Endothelial cell of umbilical vein (primary cell): ENCODE data around the gene ABHD18. TPM values are rescaled to one million over a fixed set of nuclear protein-coding genes. Genes with fewer than 3 reads are reported as not detected.
"Not testable (repeated sequence)": the region's sequence is repeated elsewhere in the genome, so short reads cannot be mapped to it uniquely, and the experiment has no call there.

Experiments used
- BruUV-seq: library from RNA; stranded (reverse); fragments of 400-500 nt; replicated peaks from 2 replicates; lab custom pipeline; 2021; lab: Mats Ljungman, UMichigan
- CTCF ChIA-PET: fragments of 300-600, 350-600 bp; sonication (Branson Sonifier 250); formaldehyde crosslinking; loops from one replicate; lab custom pipeline; 2021; ENCODE audit warnings: antibody characterized with exemption, inconsistent platforms; lab: Charles Lee
- POLR2A ChIA-PET: fragments of 300-600, 350-600 bp; sonication (Branson Sonifier 250); formaldehyde crosslinking; loops from one replicate; lab custom pipeline; 2021; ENCODE audit warnings: antibody characterized with exemption, inconsistent platforms; lab: Charles Lee
- DNase-seq: peaks from one replicate; pipeline ENCODE4 v3.0.0-alpha.2; 2011; ENCODE audit warnings: low read depth, low spot score
- FAIRE-seq: peaks from 2 replicates; lab custom pipeline; 2011; peaks lifted over from hg19 to GRCh38; lab: Jason Lieb, UNC
- H2AFZ ChIP-seq: 2 replicates; pipeline ENCODE4 v1.6.0; 2012; ENCODE audit warnings: low read depth, low read length, control low read depth, inconsistent platforms
- H3K27ac ChIP-seq: 2 replicates; pipeline ENCODE4 v1.5.1; 2011; ENCODE audit warnings: low read depth, mild to moderate bottlenecking, control low read depth, low read length, moderate library complexity; ENCODE audit not compliant: insufficient read depth
- H3K27me3 ChIP-seq, 2 experiments: 2 replicates each; pipeline versions ENCODE4 v1.6.0 to v1.6.1; 2011; ENCODE audit warnings: low read length in 2 of 2, mixed read lengths in 1 of 2; ENCODE audit not compliant: control insufficient read depth in 2 of 2, insufficient read depth in 2 of 2
- H3K36me3 ChIP-seq, 2 experiments: 2 replicates in 1 of 2; 3 replicates in 1 of 2; pipeline ENCODE4 v1.5.1; 2011; ENCODE audit warnings: low read length in 2 of 2, mild to moderate bottlenecking in 1 of 2, moderate library complexity in 1 of 2; ENCODE audit not compliant: control insufficient read depth in 2 of 2, insufficient read depth in 2 of 2; ENCODE audit errors: extremely low read depth in 1 of 2
- H3K4me1 ChIP-seq: 3 replicates; pipeline ENCODE4 v1.5.1; 2011; ENCODE audit warnings: mild to moderate bottlenecking, low read length; ENCODE audit not compliant: control insufficient read depth, insufficient read depth; ENCODE audit errors: extremely low read depth
- H3K4me2 ChIP-seq: 2 replicates; pipeline ENCODE4 v1.6.1; 2011; ENCODE audit warnings: low read length, control low read depth, mixed read lengths; ENCODE audit not compliant: insufficient read depth
- H3K4me3 ChIP-seq, 3 experiments: fragments of 200-600 bp in 1 of 3; sonication (generic), shearing (Covaris generic) in 1 of 3; replicated peaks in 1 of 3; 2 replicates each; pipeline ENCODE4 v1.5.1; 2011 to 2016; ENCODE audit warnings: control low read depth in 3 of 3, low read length in 3 of 3, mild to moderate bottlenecking in 2 of 3, inconsistent platforms in 1 of 3, low read depth in 1 of 3, moderate library complexity in 1 of 3; ENCODE audit not compliant: insufficient read depth in 1 of 3
- H3K79me2 ChIP-seq: 2 replicates; pipeline ENCODE4 v1.6.0; 2012; ENCODE audit warnings: low read length, inconsistent platforms; ENCODE audit not compliant: control insufficient read depth, insufficient read depth
- H3K9ac ChIP-seq: replicated peaks from 2 replicates; pipeline ENCODE3; 2011; ENCODE audit warnings: low read length, control low read depth; ENCODE audit not compliant: insufficient read depth; ENCODE audit errors: extremely low read depth
- H3K9me1 ChIP-seq: replicated peaks from 3 replicates; pipeline ENCODE4 v1.6.0; 2011; ENCODE audit warnings: mild to moderate bottlenecking, low read length; ENCODE audit not compliant: control insufficient read depth, insufficient read depth; ENCODE audit errors: extremely low read depth
- H3K9me3 ChIP-seq: replicated peaks from 2 replicates; pipeline ENCODE4 v1.5.1; 2012; ENCODE audit warnings: low read length, inconsistent platforms; ENCODE audit not compliant: control insufficient read depth, insufficient read depth
- H4K20me1 ChIP-seq: replicated peaks from 2 replicates; pipeline ENCODE3; 2011; ENCODE audit warnings: mild to moderate bottlenecking, low read length; ENCODE audit not compliant: control insufficient read depth, insufficient read depth; ENCODE audit errors: extremely low read depth
- CTCF ChIP-seq, 2 donors: IDR thresholded peaks; 1 replicate in 1 of 2; 2 replicates in 1 of 2; pipeline ENCODE4 v1.5.1; 2011; ENCODE audit warnings: low read length in 2 of 2, mild to moderate bottlenecking in 2 of 2, moderate library complexity in 2 of 2, control low read depth in 1 of 2, inconsistent platforms in 1 of 2, low read depth in 1 of 2; ENCODE audit not compliant: insufficient read depth in 1 of 2; ENCODE audit errors: extremely low read depth in 1 of 2
- EZH2 ChIP-seq: IDR thresholded peaks from 2 replicates; pipeline ENCODE4 v1.6.1; 2012; ENCODE audit warnings: borderline replicate concordance, low read depth, mild to moderate bottlenecking, moderate library complexity, low read length, inconsistent platforms; ENCODE audit not compliant: severe bottlenecking
- FOS ChIP-seq: IDR thresholded peaks from 2 replicates; pipeline ENCODE4 v1.6.1; 2011; ENCODE audit warnings: mild to moderate bottlenecking, low read length, moderate library complexity, borderline replicate concordance; ENCODE audit not compliant: insufficient read depth
- GATA2 ChIP-seq: IDR thresholded peaks from 2 replicates; pipeline ENCODE4 v1.7.0; 2011; ENCODE audit warnings: low read depth, mild to moderate bottlenecking, moderate library complexity, mixed read lengths, low read length; ENCODE audit not compliant: insufficient read length, insufficient read depth
- MAX ChIP-seq: IDR thresholded peaks from 2 replicates; pipeline ENCODE4 v1.6.1; 2011; ENCODE audit not compliant: insufficient read depth, insufficient read length
- MYC ChIP-seq: IDR thresholded peaks from one replicate; pipeline ENCODE4 v1.6.1; 2011; ENCODE audit warnings: mild to moderate bottlenecking, low read depth, low read length
- POLR2A ChIP-seq: IDR thresholded peaks from 2 replicates; pipeline ENCODE4 v1.6.1; 2012; ENCODE audit warnings: low read depth, mild to moderate bottlenecking, control low read depth, low read length
- POLR2AphosphoS5 ChIP-seq: IDR thresholded peaks from 2 replicates; pipeline ENCODE4 v1.6.1; 2012; ENCODE audit warnings: low read depth, mild to moderate bottlenecking, control low read depth, low read length, moderate library complexity; ENCODE audit not compliant: insufficient read depth
- dilution Hi-C: fragments of 300-500 bp; cut with MboI; formaldehyde crosslinking; loops from one replicate; pipeline ENCODE4 v1.15.0; 2019; ENCODE audit warnings: low sequenced_read_pairs; ENCODE audit not compliant: extremely low pct_ligation_motif_present
- intact Hi-C: fragments of 100-400 bp; cut with micrococcal nuclease; formaldehyde crosslinking; loops from one replicate; pipeline ENCODE4 v1.10.0; 2022
- polyA plus RNA-seq, 4 experiments: library from polyadenylated mRNA; depleted of rRNA in 3 of 4; stranded (reverse) in 3 of 4; unstranded in 1 of 4; fragments of >200 nt; gene quantifications; 2 replicates each; pipeline versions ENCODE4 v1.2.1 to v1.2.3, GENCODE V29; 2011 to 2012; ENCODE audit warnings: missing spikeins in 1 of 4
- total RNA-seq: library from RNA; stranded (reverse); gene quantifications from 2 replicates; pipeline ENCODE4 v1.2.3, GENCODE V29; 2021

Gene ABHD18
- total and polyA plus RNA-seq, 2 donors (not counting 3 experiments of a cell fraction or from before 2014, with no cell fraction given), result 2.4 to 9.1 TPM

- H3K9me1 ChIP-seq, result no peaks in the 10 kb centered on the region
- TF ChIP-seq EZH2, result no peak
- TF ChIP-seq MYC, result no peak
- no peak for TF ChIP-seq POLR2AphosphoS5
- TF ChIP-seq FOS, result no peak
- TF ChIP-seq MAX, result no peak
- no peak for TF ChIP-seq GATA2
- no peak for TF ChIP-seq CTCF (IDR thresholded peaks at IDR 0.05; ENCODE audit: extremely low read depth in 1 of 2, insufficient read depth in 1 of 2, low read depth in 1 of 2, low read length in 2 of 2)
- no peak for TF ChIP-seq POLR2A
- dilution Hi-C loops, result no loop called here
- DNase-seq (no peak), FAIRE-seq (no peak)
- H3K36me3 ChIP-seq, result no peaks in the 10 kb centered on the region
- H3K79me2 ChIP-seq, result no peaks in the 10 kb centered on the region
- intact Hi-C loops, result no loop called here
- no peak overlapping the region for H3K27ac ChIP-seq
- H3K9me3 ChIP-seq, result no peaks in the 10 kb centered on the region
- no peak overlapping the region for H2AFZ ChIP-seq
- BruUV-seq, result no TSS peak
- H3K4me2 ChIP-seq, result no peak overlapping the region
- ChIA-PET CTCF (interaction anchor here (1.0 to 1.3 kb wide), 2 partner anchors 14 to 35 kb away, joined by 3 to 4 read pairs; partner anchors contain the start of genes ABHD18 and MFSD8), POLR2A (no interaction called here)
- no peaks in the 10 kb centered on the region for H4K20me1 ChIP-seq
- no peaks in the 10 kb centered on the region for H3K27me3 ChIP-seq
- H3K4me3 ChIP-seq, result no peak overlapping the region
- no peaks in the 10 kb centered on the region for H3K4me1 ChIP-seq
- no peak overlapping the region for H3K9ac ChIP-seq
These were observed 35.0 kb upstream of the ABHD18 start for GRCh38 chr4:127930175-127930574.

GRCh38 chr4:127931836-127932235 is 33.4 kb upstream of the ABHD18 start:
- H2AFZ ChIP-seq, H3K4me3 ChIP-seq, H3K4me1 ChIP-seq, H3K9me3 ChIP-seq, H4K20me1 ChIP-seq, H3K27ac ChIP-seq, POLR2A ChIA-PET, H3K9me1 ChIP-seq, intact Hi-C loops, H3K79me2 ChIP-seq, H3K36me3 ChIP-seq, H3K27me3 ChIP-seq, DNase-seq, H3K9ac ChIP-seq, H3K4me2 ChIP-seq, BruUV-seq, dilution Hi-C loops, FAIRE-seq: not testable (repeated sequence)
- CTCF ChIA-PET, result interaction anchor here (1.0 kb wide), 1 partner anchor 15 kb away, joined by 3 read pairs; no protein-coding TSS in a partner anchor
